Epidermal melanocyte (primary cell): ENCODE measurements around the gene PPHLN1.
A peak's percentile ranks its signal among the peaks of the same experiment; 100 is the strongest.

Source experiments
- DNase-seq: peaks from one replicate; pipeline ENCODE4 v3.0.0; 2011; ENCODE audit warnings: low spot score; ENCODE audit not compliant: insufficient read length

Gene PPHLN1

DNA sequence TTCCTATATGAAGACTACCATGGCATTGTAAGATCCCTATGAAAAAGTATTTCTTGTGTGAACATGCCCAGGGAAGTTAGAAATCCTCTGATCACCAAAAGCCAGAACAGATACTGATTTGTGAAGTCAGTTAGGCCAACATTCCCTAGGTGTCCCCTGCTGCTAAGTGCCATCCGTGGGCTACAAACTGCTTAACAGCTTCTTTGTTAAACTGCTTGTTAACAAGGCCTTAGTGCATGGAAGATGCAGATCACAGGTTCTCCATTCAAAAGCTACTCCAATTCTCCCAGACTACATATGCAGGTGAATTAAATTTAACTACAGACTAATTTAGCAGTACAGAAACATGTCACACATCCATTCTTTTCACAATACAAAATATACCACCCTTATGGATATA is 155.4 kb downstream of the PPHLN1 start:
- no peak for DNase-seq

- DNase-seq: no peak
Measured at GRCh38 chr12:42482041-42482747, 156.2 kb downstream of the PPHLN1 start.

GRCh38 chr12:42482748-42483520 is 157.0 kb downstream of the PPHLN1 start:
- DNase-seq: peak; percentile 57

- no peak for DNase-seq
Measured at GRCh38 chr12:42483521-42483790, 157.5 kb downstream of the PPHLN1 start.

- no peak for DNase-seq
Measured at GRCh38 chr12:42484996-42485395, 159.0 kb downstream of the PPHLN1 start.

DNA sequence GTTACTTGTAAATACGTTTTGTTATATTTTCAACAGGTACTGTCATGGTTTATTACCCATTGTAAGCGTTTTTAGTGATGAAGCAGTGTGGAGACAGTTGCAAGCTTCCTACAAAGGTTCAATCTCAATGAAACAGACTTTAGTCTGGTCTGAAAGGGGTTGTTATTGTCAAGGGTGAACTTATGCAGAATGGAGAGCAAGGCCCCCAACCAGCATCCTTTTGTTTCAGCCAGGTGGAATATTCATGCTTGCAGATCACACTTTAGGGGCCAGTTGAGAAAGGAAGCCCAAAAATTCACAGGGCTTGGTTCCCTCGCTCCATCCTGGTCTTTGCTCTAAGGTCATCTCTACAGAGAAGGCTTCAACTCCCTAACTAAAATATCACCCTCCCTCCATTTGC is 159.9 kb downstream of the PPHLN1 start:
- DNase-seq: no peak

- DNase-seq: no peak
Measured at GRCh38 chr12:42486407-42486806, 160.4 kb downstream of the PPHLN1 start.

DNA sequence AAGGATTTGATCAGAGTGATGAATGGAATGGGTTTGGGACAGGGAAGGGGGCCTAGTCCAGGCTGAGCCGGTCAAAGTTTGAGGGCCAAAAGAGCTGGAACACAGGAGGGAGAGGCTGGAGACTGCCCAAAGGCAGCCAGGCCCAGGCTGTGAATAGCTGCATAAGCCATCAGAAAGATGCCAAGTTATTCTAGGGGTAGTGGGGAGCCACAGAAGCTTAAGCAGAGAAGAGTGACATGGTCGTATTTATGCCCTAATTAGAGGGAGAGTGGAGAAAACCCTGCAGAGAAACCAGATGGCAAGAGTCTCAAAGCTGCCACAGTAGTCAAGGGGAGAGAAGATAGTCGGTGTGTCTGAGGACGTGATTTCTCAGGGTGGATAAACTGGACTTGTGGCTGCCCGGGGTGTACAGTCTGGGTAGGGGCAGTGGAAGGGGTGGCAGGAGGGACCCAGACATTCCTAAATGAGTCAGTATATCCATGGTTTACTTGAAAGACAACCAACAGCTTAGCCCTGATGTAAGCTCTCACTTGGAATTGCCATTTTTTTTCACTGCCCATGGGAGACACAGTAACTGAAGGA is 164.4 kb downstream of the PPHLN1 start:
- no peak for DNase-seq
